ENCODE data around the gene FCN3. TPM values are rescaled to one million over a fixed set of nuclear protein-coding genes. Genes with fewer than 3 reads are reported as not detected.

The FCN3 gene
- total and polyA plus RNA-seq, 9 of the 15 experiments (the other 6 are each of a cell fraction or from before 2014, with no cell fraction given): 0.49 TPM; not detected in 8

DNA sequence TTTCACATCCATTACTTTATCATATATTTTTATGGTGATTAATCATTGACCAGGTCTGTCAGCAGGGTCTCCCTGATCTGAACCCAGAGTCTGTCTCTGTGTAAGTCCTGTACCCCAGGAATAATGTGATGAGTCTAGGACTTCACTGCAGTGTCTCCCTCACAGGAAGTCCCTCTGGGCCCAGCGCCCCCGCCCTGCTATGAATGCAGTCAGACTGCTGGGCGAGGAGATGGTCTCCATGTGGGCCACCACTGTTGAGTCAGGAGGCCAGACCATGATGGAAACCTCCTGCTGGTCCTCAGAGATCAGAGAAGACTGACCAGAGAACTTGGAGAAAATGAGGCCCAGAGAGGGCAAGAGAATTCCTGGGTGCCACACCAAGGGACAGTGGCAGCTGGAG lies 43.2 kb downstream of the FCN3 start (continued):
- TF ChIP-seq, protein P1, sequence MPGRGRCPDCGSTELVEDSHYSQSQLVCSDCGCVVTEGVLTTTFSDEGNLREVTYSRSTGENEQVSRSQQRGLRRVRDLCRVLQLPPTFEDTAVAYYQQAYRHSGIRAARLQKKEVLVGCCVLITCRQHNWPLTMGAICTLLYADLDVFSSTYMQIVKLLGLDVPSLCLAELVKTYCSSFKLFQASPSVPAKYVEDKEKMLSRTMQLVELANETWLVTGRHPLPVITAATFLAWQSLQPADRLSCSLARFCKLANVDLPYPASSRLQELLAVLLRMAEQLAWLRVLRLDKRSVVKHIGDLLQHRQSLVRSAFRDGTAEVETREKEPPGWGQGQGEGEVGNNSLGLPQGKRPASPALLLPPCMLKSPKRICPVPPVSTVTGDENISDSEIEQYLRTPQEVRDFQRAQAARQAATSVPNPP (IDR thresholded peaks at IDR 0.05; ENCODE audit: borderline replicate concordance, insufficient read depth, insufficient read length): no peak
- TF ChIP-seq KLF1 (tag; IDR thresholded peaks at IDR 0.05): no peak
- no peak for TF ChIP-seq ZNF436 (CRISPR knock-in tag; IDR thresholded peaks at IDR 0.05)
- no peak for TF ChIP-seq RUNX1 (IDR thresholded peaks at IDR 0.05; ENCODE audit: low read depth)
- TF ChIP-seq, protein P2, sequence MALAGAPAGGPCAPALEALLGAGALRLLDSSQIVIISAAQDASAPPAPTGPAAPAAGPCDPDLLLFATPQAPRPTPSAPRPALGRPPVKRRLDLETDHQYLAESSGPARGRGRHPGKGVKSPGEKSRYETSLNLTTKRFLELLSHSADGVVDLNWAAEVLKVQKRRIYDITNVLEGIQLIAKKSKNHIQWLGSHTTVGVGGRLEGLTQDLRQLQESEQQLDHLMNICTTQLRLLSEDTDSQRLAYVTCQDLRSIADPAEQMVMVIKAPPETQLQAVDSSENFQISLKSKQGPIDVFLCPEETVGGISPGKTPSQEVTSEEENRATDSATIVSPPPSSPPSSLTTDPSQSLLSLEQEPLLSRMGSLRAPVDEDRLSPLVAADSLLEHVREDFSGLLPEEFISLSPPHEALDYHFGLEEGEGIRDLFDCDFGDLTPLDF (CRISPR knock-in tag; IDR thresholded peaks at IDR 0.05): no peak
- no peak for TF ChIP-seq FOXA1 (IDR thresholded peaks at IDR 0.05; ENCODE audit: borderline replicate concordance)
- TF ChIP-seq PRPF4 (IDR thresholded peaks at IDR 0.05; ENCODE audit: insufficient read depth, low read depth, low read length, poor library complexity, severe bottlenecking): no peak
- TF ChIP-seq KDM5B (IDR thresholded peaks at IDR 0.05; ENCODE audit: insufficient replicate concordance, low read depth, low read length): no peak

GRCh38 chr1:27330786-27331185 lies 43.8 kb downstream of the FCN3 start:
- Histone ChIP-seq H3K9ac (ENCODE audit: insufficient read depth in 1 of 2, low read depth in 2 of 2, low read length in 2 of 2) (peak overlapping the region in 1 of 2 experiments; percentile 54; a peak in 2 of 4 replicates), H3K9me1 (ENCODE audit: control insufficient read depth, insufficient read depth, low read length) (no peaks in the 10 kb centered on the region), H3K4me2 (ENCODE audit: insufficient read depth, low read length) (no peak overlapping the region), H3K27me3 (ENCODE audit: control insufficient read depth in 2 of 2, insufficient read depth in 2 of 2, low read length in 2 of 2) (no peaks in the 10 kb centered on the region), H3K4me1 (replicated peaks in 1 of 2; ENCODE audit: control insufficient read depth in 2 of 2, insufficient read depth in 2 of 2, low read length in 2 of 2) (peaks cover 0 to 12% of the 10 kb centered on the region in 2 experiments; a peak in 2 of 5 replicates), H3K4me3 (no peak overlapping the region), H4K20me1 (replicated peaks; ENCODE audit: control insufficient read depth, insufficient read depth, low read length) (peaks cover 16% of the 10 kb centered on the region), H3K36me3 (ENCODE audit: control insufficient read depth, insufficient read depth, low read length) (peaks cover 90% of the 10 kb centered on the region), H3K9me3 (replicated peaks; ENCODE audit: control insufficient read depth, insufficient read depth, low read depth, low read length) (no peaks in the 10 kb centered on the region), H2AFZ (ENCODE audit: low read depth, low read length) (no peak overlapping the region), H3K27ac (ENCODE audit: extremely low read depth, low read depth, low read length) (no peak overlapping the region), H3K79me2 (ENCODE audit: control insufficient read depth, insufficient read depth, low read length) (peaks cover 40% of the 10 kb centered on the region)
- ChIA-PET CTCF (ENCODE audit: low intra/inter-chr PET ratio) (no interaction called here), POLR2A (no interaction called here)
- no peak for ATAC-seq
- FAIRE-seq: no peak
- intact Hi-C loops (cut with micrococcal nuclease) (no loop called here), in situ Hi-C loops (cut with MboI) (no loop called here)
- DNase-seq (ENCODE audit: extremely low read depth in 1 of 4, low spot score in 3 of 4): no peak
- 77% methylated on average over 6 of the region's 8 CpGs for WGBS (ENCODE audit: insufficient coverage, low coverage, missing lambda C conversion rate)
- BruUV-seq (replicated peaks): no TSS peak
- TF ChIP-seq KLF13 (tag; IDR thresholded peaks at IDR 0.05; ENCODE audit: borderline replicate concordance, low read depth) (no peak), MCM7 (IDR thresholded peaks at IDR 0.05) (no peak), RB1 (IDR thresholded peaks at IDR 0.05; ENCODE audit: low read depth) (no peak), YBX1 (IDR thresholded peaks at IDR 0.05) (no peak), SNIP1 (IDR thresholded peaks at IDR 0.05; ENCODE audit: low read depth) (no peak), GABPB1 (CRISPR knock-in tag; IDR thresholded peaks at IDR 0.05) (no peak)
- TF ChIP-seq, protein P3, sequence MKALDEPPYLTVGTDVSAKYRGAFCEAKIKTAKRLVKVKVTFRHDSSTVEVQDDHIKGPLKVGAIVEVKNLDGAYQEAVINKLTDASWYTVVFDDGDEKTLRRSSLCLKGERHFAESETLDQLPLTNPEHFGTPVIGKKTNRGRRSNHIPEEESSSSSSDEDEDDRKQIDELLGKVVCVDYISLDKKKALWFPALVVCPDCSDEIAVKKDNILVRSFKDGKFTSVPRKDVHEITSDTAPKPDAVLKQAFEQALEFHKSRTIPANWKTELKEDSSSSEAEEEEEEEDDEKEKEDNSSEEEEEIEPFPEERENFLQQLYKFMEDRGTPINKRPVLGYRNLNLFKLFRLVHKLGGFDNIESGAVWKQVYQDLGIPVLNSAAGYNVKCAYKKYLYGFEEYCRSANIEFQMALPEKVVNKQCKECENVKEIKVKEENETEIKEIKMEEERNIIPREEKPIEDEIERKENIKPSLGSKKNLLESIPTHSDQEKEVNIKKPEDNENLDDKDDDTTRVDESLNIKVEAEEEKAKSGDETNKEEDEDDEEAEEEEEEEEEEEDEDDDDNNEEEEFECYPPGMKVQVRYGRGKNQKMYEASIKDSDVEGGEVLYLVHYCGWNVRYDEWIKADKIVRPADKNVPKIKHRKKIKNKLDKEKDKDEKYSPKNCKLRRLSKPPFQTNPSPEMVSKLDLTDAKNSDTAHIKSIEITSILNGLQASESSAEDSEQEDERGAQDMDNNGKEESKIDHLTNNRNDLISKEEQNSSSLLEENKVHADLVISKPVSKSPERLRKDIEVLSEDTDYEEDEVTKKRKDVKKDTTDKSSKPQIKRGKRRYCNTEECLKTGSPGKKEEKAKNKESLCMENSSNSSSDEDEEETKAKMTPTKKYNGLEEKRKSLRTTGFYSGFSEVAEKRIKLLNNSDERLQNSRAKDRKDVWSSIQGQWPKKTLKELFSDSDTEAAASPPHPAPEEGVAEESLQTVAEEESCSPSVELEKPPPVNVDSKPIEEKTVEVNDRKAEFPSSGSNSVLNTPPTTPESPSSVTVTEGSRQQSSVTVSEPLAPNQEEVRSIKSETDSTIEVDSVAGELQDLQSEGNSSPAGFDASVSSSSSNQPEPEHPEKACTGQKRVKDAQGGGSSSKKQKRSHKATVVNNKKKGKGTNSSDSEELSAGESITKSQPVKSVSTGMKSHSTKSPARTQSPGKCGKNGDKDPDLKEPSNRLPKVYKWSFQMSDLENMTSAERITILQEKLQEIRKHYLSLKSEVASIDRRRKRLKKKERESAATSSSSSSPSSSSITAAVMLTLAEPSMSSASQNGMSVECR (CRISPR knock-in tag; IDR thresholded peaks at IDR 0.05): no peak
- TF ChIP-seq, protein P4, sequence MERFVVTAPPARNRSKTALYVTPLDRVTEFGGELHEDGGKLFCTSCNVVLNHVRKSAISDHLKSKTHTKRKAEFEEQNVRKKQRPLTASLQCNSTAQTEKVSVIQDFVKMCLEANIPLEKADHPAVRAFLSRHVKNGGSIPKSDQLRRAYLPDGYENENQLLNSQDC (CRISPR knock-in tag; IDR thresholded peaks at IDR 0.05): no peak
